Muscle of leg (tissue), 11 donors: ENCODE measurements around the gene PLAAT4. TPM values are rescaled to one million over a fixed set of nuclear protein-coding genes. Genes with fewer than 3 reads are reported as not detected.

Experiments used
- DNase-seq: peaks from one replicate; pipeline ENCODE4 v3.0.0; 2013
- H3K27ac ChIP-seq: one replicate; pipeline ENCODE4 v1.5.1; 2013; ENCODE audit warnings: mild to moderate bottlenecking, low read length, control low read depth
- H3K27me3 ChIP-seq: one replicate; pipeline ENCODE4 v1.6.1; 2013; ENCODE audit warnings: low read length; ENCODE audit not compliant: control insufficient read depth, insufficient read depth
- H3K36me3 ChIP-seq: one replicate; pipeline ENCODE4 v1.6.1; 2013; ENCODE audit warnings: low read length; ENCODE audit not compliant: control insufficient read depth, insufficient read depth
- H3K4me1 ChIP-seq: one replicate; pipeline ENCODE4 v1.6.1; 2013; ENCODE audit warnings: low read length; ENCODE audit not compliant: control insufficient read depth, insufficient read depth
- H3K4me3 ChIP-seq: one replicate; pipeline ENCODE4 v1.5.1; 2013; ENCODE audit warnings: low read length, control low read depth
- H3K9me3 ChIP-seq: replicated peaks from 2 replicates; pipeline ENCODE4 v1.6.1; 2013; ENCODE audit warnings: low read depth, low read length; ENCODE audit not compliant: control insufficient read depth
- WGBS: methylation state at CpG from one replicate; pipeline ENCODE4 v1.1.5; 2013; ENCODE audit warnings: missing lambda C conversion rate; ENCODE audit not compliant: insufficient coverage; 5-methylcytosine and 5-hydroxymethylcytosine counted together
- polyA plus RNA-seq, 8 donors: library from polyadenylated mRNA; unstranded; fragments of 120-200 nt; gene quantifications; one replicate each; pipeline versions ENCODE4 v1.2.1 to v1.2.3, GENCODE V29; 2013; ENCODE audit warnings: inconsistent platforms in 1 of 8, low replicate concordance in 1 of 8; ENCODE audit not compliant: insufficient read length in 8 of 8, insufficient read depth in 1 of 8
- total RNA-seq: library from RNA; stranded (reverse); fragments of 120-200 nt; gene quantifications from one replicate; pipeline ENCODE4 v1.2.4, GENCODE V29; 2013

PLAAT4 gene
- total and polyA plus RNA-seq, 9 donors = 2.0 to 5.9 (median 3.8) TPM

- no peaks in the 10 kb centered on the region for H3K36me3 ChIP-seq
- WGBS = no CpG with 5 or more reads among the region's 4 CpGs
Measured at GRCh38 chr11:63499874-63500273, 36.7 kb upstream of the PLAAT4 start.

GRCh38 chr11:63501236-63501635 lies 35.4 kb upstream of the PLAAT4 start:
- H3K9me3 ChIP-seq = peaks cover 6% of the 10 kb centered on the region
- DNase-seq = no peak
- H3K27ac ChIP-seq = no peak overlapping the region
- peaks cover 12% of the 10 kb centered on the region for H3K4me1 ChIP-seq
- 67% methylated on average over 1 of the region's 1 CpG for WGBS
- H3K4me3 ChIP-seq = no peak overlapping the region
- no peaks in the 10 kb centered on the region for H3K27me3 ChIP-seq
- no peaks in the 10 kb centered on the region for H3K36me3 ChIP-seq

More at GRCh38 chr11:63499874-63500273, 36.7 kb upstream of the PLAAT4 start:
- H3K4me3 ChIP-seq = no peak overlapping the region
- H3K27ac ChIP-seq = no peak overlapping the region
- peaks cover 6% of the 10 kb centered on the region for H3K9me3 ChIP-seq
- no peak for DNase-seq
- peaks cover 2% of the 10 kb centered on the region for H3K27me3 ChIP-seq
- peaks cover 11% of the 10 kb centered on the region for H3K4me1 ChIP-seq

GRCh38 chr11:63502252-63502820 lies 34.3 kb upstream of the PLAAT4 start:
- DNase-seq = no peak
- no CpG with 5 or more reads among the region's 2 CpGs for WGBS
- Histone ChIP-seq H3K36me3 (no peaks in the 10 kb centered on the region), H3K4me1 (peaks cover 15% of the 10 kb centered on the region), H3K27ac (no peak overlapping the region), H3K9me3 (peaks cover 6% of the 10 kb centered on the region), H3K4me3 (no peak overlapping the region), H3K27me3 (no peaks in the 10 kb centered on the region)

- Histone ChIP-seq H3K36me3 (no peaks in the 10 kb centered on the region), H3K27ac (no peak overlapping the region), H3K27me3 (no peaks in the 10 kb centered on the region), H3K4me1 (peaks cover 15% of the 10 kb centered on the region), H3K9me3 (peaks cover 6% of the 10 kb centered on the region), H3K4me3 (no peak overlapping the region)
- no CpG with 5 or more reads among the region's 6 CpGs for WGBS
- DNase-seq = peak; percentile 44
Measured at GRCh38 chr11:63503492-63503891, 33.1 kb upstream of the PLAAT4 start.

GRCh38 chr11:63504054-63504453 lies 32.6 kb upstream of the PLAAT4 start:
- Histone ChIP-seq H3K36me3 (no peaks in the 10 kb centered on the region), H3K4me1 (peaks cover 15% of the 10 kb centered on the region), H3K9me3 (peaks cover 6% of the 10 kb centered on the region), H3K27me3 (no peaks in the 10 kb centered on the region), H3K4me3 (no peak overlapping the region), H3K27ac (no peak overlapping the region)
- no peak for DNase-seq
- WGBS = 73% methylated on average over 1 of the region's 1 CpG

- 46% methylated on average over 4 of the region's 4 CpGs for WGBS
- no peaks in the 10 kb centered on the region for H3K27me3 ChIP-seq
- H3K4me1 ChIP-seq = peaks cover 20% of the 10 kb centered on the region
- H3K9me3 ChIP-seq = peaks cover 5% of the 10 kb centered on the region
- H3K36me3 ChIP-seq = no peaks in the 10 kb centered on the region
- H3K4me3 ChIP-seq = no peak overlapping the region
- H3K27ac ChIP-seq = no peak overlapping the region
- no peak for DNase-seq
Measured at GRCh38 chr11:63504933-63505586, 31.5 kb upstream of the PLAAT4 start.

GRCh38 chr11:63505857-63506528 lies 30.6 kb upstream of the PLAAT4 start, which contains the start of gene LGALS12:
Gene LGALS12 (plus strand): TSS chr11:63506084. CDS start chr11:63506459, 375 bp downstream.
- no peaks in the 10 kb centered on the region for H3K9me3 ChIP-seq
- H3K27me3 ChIP-seq = no peaks in the 10 kb centered on the region
- DNase-seq = peak; percentile 35
- no peaks in the 10 kb centered on the region for H3K36me3 ChIP-seq
- 47% methylated on average over 6 of the region's 15 CpGs for WGBS
- no peak within 1 kb of the TSS for H3K4me3 ChIP-seq
- peaks cover 29% of the 10 kb centered on the region for H3K4me1 ChIP-seq
- no peak within 1 kb of the TSS for H3K27ac ChIP-seq

GRCh38 chr11:63506876-63507275 lies 29.7 kb upstream of the PLAAT4 start:
- Histone ChIP-seq H3K36me3 (no peaks in the 10 kb centered on the region), H3K4me3 (no peak overlapping the region), H3K4me1 (peaks cover 36% of the 10 kb centered on the region), H3K27me3 (no peaks in the 10 kb centered on the region), H3K9me3 (no peaks in the 10 kb centered on the region), H3K27ac (no peak overlapping the region)
- WGBS = no CpG with 5 or more reads among the region's 2 CpGs
- no peak for DNase-seq

GRCh38 chr11:63507511-63507910 lies 29.1 kb upstream of the PLAAT4 start:
- H3K27me3 ChIP-seq = no peaks in the 10 kb centered on the region
- H3K4me1 ChIP-seq = peaks cover 36% of the 10 kb centered on the region
- WGBS = 75% methylated on average over 1 of the region's 2 CpGs
- DNase-seq = peak; percentile 22
- no peaks in the 10 kb centered on the region for H3K9me3 ChIP-seq
- no peak overlapping the region for H3K27ac ChIP-seq
- H3K36me3 ChIP-seq = no peaks in the 10 kb centered on the region
- H3K4me3 ChIP-seq = no peak overlapping the region

- no peaks in the 10 kb centered on the region for H3K36me3 ChIP-seq
- DNase-seq = peak; percentile 52
- no peaks in the 10 kb centered on the region for H3K27me3 ChIP-seq
- no peaks in the 10 kb centered on the region for H3K9me3 ChIP-seq
- H3K4me3 ChIP-seq = no peak overlapping the region
- peaks cover 36% of the 10 kb centered on the region for H3K4me1 ChIP-seq
- H3K27ac ChIP-seq = no peak overlapping the region
- WGBS = 100% methylated on average over 1 of the region's 3 CpGs
Measured at GRCh38 chr11:63508009-63508408, 28.6 kb upstream of the PLAAT4 start.
